HCT116 (cell line): Measurements from ENCODE around the gene CKMT2. TPM values are rescaled to one million over a fixed set of nuclear protein-coding genes. Genes with fewer than 3 reads are reported as not detected.

ENCODE experiments used
- ATAC-seq: fragments of 200-7000 bp; cut with Tn5 transposase; 2 replicates; pipeline ENCODE4 v1.9.1; 2020; ENCODE audit warnings: mild to moderate bottlenecking, moderate library complexity
- BruUV-seq: library from RNA; stranded (reverse); fragments of 400-500 nt; replicated peaks from 2 replicates; lab custom pipeline; 2021; lab: Mats Ljungman, UMichigan
- CTCF ChIA-PET: fragments of 300-600 bp; sonication (Branson Sonifier 250); formaldehyde crosslinking; loops from one replicate; lab custom pipeline; 2021; ENCODE audit warnings: antibody characterized with exemption; lab: Charles Lee
- POLR2A ChIA-PET: fragments of 300-600, 350-600 bp; sonication (Branson Sonifier 250); formaldehyde crosslinking; loops from one replicate; lab custom pipeline; 2021; ENCODE audit warnings: antibody characterized with exemption; lab: Charles Lee
- RAD21 ChIA-PET, 2 experiments: fragments of 300-600 bp; sonication (Branson Sonifier 250); formaldehyde crosslinking; loops; one replicate each; lab custom pipeline; 2023; ENCODE audit warnings: low total read pairs in 2 of 2; ENCODE audit not compliant: uncharacterized antibody in 2 of 2, unreplicated experiment in 2 of 2, low non-redundant PET in 1 of 2; lab: Charles Lee
- DNase-seq: peaks from one replicate; pipeline ENCODE4 v3.0.0-alpha.2; 2010; ENCODE audit warnings: low read depth, low spot score
- H2AFZ ChIP-seq: fragments of 200-600 bp; shearing (Covaris generic), sonication (generic); 2 replicates; pipeline ENCODE4 v1.6.1; 2017; ENCODE audit warnings: low read depth, mixed run types, mixed read lengths, antibody characterized with exemption, low read length; ENCODE audit not compliant: poor library complexity, severe bottlenecking
- H3K27ac ChIP-seq: 2 replicates; pipeline ENCODE4 v1.5.1; 2012; ENCODE audit warnings: low read depth, low read length
- H3K27me3 ChIP-seq: fragments of 200-600 bp; sonication (generic); 2 replicates; pipeline ENCODE4 v1.6.1; 2016; ENCODE audit warnings: mixed run types, low read length, mixed read lengths; ENCODE audit not compliant: insufficient read depth
- H3K36me3 ChIP-seq, 2 experiments: fragments of 200-500 bp in 1 of 2; fragments of 200-600 bp in 1 of 2; sonication (Bioruptor generic) in 1 of 2; sonication (generic) in 1 of 2; 2 replicates each; pipeline versions ENCODE4 v1.5.1 to v1.6.1; 2014 to 2016; ENCODE audit warnings: low read length in 2 of 2, inconsistent platforms in 1 of 2, mixed read lengths in 1 of 2, mixed run types in 1 of 2; ENCODE audit not compliant: insufficient read depth in 2 of 2, control insufficient read depth in 1 of 2
- H3K4me1 ChIP-seq, 2 experiments: fragments of 200-600 bp in 1 of 2; sonication (generic) in 1 of 2; 2 replicates each; pipeline versions ENCODE4 v1.5.1 to v1.6.1; 2012 to 2017; ENCODE audit warnings: low read length in 2 of 2, inconsistent platforms in 1 of 2, mild to moderate bottlenecking in 1 of 2, mixed read lengths in 1 of 2, mixed run types in 1 of 2, moderate library complexity in 1 of 2; ENCODE audit not compliant: insufficient read depth in 2 of 2, control insufficient read depth in 1 of 2
- H3K4me2 ChIP-seq: fragments of 200-600 bp; sonication (generic); 2 replicates; pipeline ENCODE4 v1.6.1; 2017; ENCODE audit warnings: mixed run types, low read length, mixed read lengths
- H3K4me3 ChIP-seq, 2 experiments: fragments of 200-600 bp in 1 of 2; sonication (generic) in 1 of 2; replicated peaks in 1 of 2; 2 replicates each; pipeline ENCODE4 v1.5.1; 2011 to 2016; ENCODE audit warnings: low read length in 2 of 2, control low read depth in 1 of 2, low read depth in 1 of 2, mild to moderate bottlenecking in 1 of 2, mixed read lengths in 1 of 2, mixed run types in 1 of 2
- H3K79me2 ChIP-seq: fragments of 200-600 bp; sonication (generic); 2 replicates; pipeline ENCODE4 v1.6.1; 2017; ENCODE audit warnings: mild to moderate bottlenecking, mixed run types, low read length, moderate library complexity, mixed read lengths; ENCODE audit not compliant: insufficient read depth
- H3K9ac ChIP-seq: fragments of 200-600 bp; sonication (generic); 2 replicates; pipeline ENCODE4 v1.6.1; 2016; ENCODE audit warnings: low read length, mixed read lengths
- H3K9me2 ChIP-seq: fragments of 200-600 bp; sonication (generic), shearing (Covaris generic); 2 replicates; pipeline ENCODE4 v1.6.1; 2017; ENCODE audit warnings: mixed run types, mild to moderate bottlenecking, moderate library complexity; ENCODE audit not compliant: insufficient read depth
- H3K9me3 ChIP-seq, 2 experiments: fragments of 200-500 bp in 1 of 2; fragments of 200-600 bp in 1 of 2; sonication (Bioruptor generic) in 1 of 2; sonication (generic) in 1 of 2; 2 replicates each; pipeline ENCODE4 v1.6.1; 2014 to 2017; ENCODE audit warnings: low read length in 2 of 2, mixed read lengths in 2 of 2, inconsistent platforms in 1 of 2, low read depth in 1 of 2, mild to moderate bottlenecking in 1 of 2, mixed run types in 1 of 2, moderate library complexity in 1 of 2; ENCODE audit not compliant: control insufficient read depth in 1 of 2, insufficient read depth in 1 of 2
- H4K20me1 ChIP-seq: fragments of 200-600 bp; sonication (generic), shearing (Covaris generic); 2 replicates; pipeline ENCODE4 v1.6.1; 2017; ENCODE audit warnings: mixed run types, mild to moderate bottlenecking, moderate library complexity; ENCODE audit not compliant: insufficient read depth
- CBX3 ChIP-seq: IDR thresholded peaks from 2 replicates; pipeline ENCODE4 v1.6.1; 2012; ENCODE audit warnings: low read depth
- CEBPB ChIP-seq: IDR thresholded peaks from 2 replicates; pipeline ENCODE4 v1.6.1; 2012; ENCODE audit warnings: low read depth
- ELF1 ChIP-seq: IDR thresholded peaks from 2 replicates; pipeline ENCODE4 v1.6.1; 2012; ENCODE audit warnings: low read depth, borderline replicate concordance
- EZH2 ChIP-seq: fragments of 200-600 bp; sonication (generic); IDR thresholded peaks from 2 replicates; pipeline ENCODE4 v1.6.1; 2017; ENCODE audit warnings: antibody characterized with exemption, mixed run types
- EZH2phosphoT487 ChIP-seq: fragments of 200-600 bp; IDR thresholded peaks from 2 replicates; pipeline ENCODE4 v1.6.1; 2018; ENCODE audit warnings: antibody characterized with exemption, borderline replicate concordance
- JUND ChIP-seq: IDR thresholded peaks from 2 replicates; pipeline ENCODE4 v1.6.1; 2012
- MAX ChIP-seq: IDR thresholded peaks from 2 replicates; pipeline ENCODE4 v1.6.1; 2012
- POLR2AphosphoS5 ChIP-seq: IDR thresholded peaks from 2 replicates; pipeline ENCODE4 v1.6.1; 2011; ENCODE audit warnings: mild to moderate bottlenecking, low read depth, low read length, moderate library complexity
- SIN3A ChIP-seq: IDR thresholded peaks from 2 replicates; pipeline ENCODE4 v1.6.1; 2012; ENCODE audit warnings: low read depth
- SRF ChIP-seq: IDR thresholded peaks from 2 replicates; pipeline ENCODE4 v1.6.1; 2012; ENCODE audit warnings: low read depth
- intact Hi-C: fragments of 100-400 bp; cut with micrococcal nuclease; formaldehyde crosslinking; loops from 2 replicates; pipeline ENCODE4 v1.10.0; 2022
- total RNA-seq: library from RNA; stranded (reverse); gene quantifications from one replicate; pipeline ENCODE4 v1.2.1, GENCODE V29; 2021; ENCODE audit not compliant: unreplicated experiment
- TF ChIP-seq, protein P1 (sequence below), 3 experiments: fragments of 200-600 bp in 1 of 3; sonication (generic) in 1 of 3; IDR thresholded peaks in 2 of 3; conservative IDR thresholded peaks in 1 of 3; 2 replicates each; pipeline ENCODE4 v1.5.1; 2012 to 2017; ENCODE audit warnings: low read depth in 2 of 3, low read length in 2 of 3, antibody characterized with exemption in 1 of 3, borderline replicate concordance in 1 of 3, control low read depth in 1 of 3, mild to moderate bottlenecking in 1 of 3, mixed read lengths in 1 of 3, mixed run types in 1 of 3, moderate library complexity in 1 of 3; ENCODE audit not compliant: insufficient read depth in 1 of 3
- TF ChIP-seq, protein P2 (sequence below): IDR thresholded peaks from 2 replicates; pipeline ENCODE4 v1.6.1; 2011; ENCODE audit warnings: mild to moderate bottlenecking, low read length, moderate library complexity; ENCODE audit not compliant: insufficient replicate concordance; ENCODE audit errors: extremely low read depth

The CKMT2 gene
- total RNA-seq, 1 experiment from 2014 or later = not detected

GRCh38 chr5:81226949-81227348 lies 6.2 kb upstream of the CKMT2 start:
- no peaks in the 10 kb centered on the region for H3K4me1 ChIP-seq
- no peak for DNase-seq
- no peaks in the 10 kb centered on the region for H3K27me3 ChIP-seq
- H3K4me2 ChIP-seq = no peak overlapping the region
- RAD21 ChIA-PET = no interaction called here
- no peaks in the 10 kb centered on the region for H3K9me3 ChIP-seq
- H3K4me3 ChIP-seq = no peak overlapping the region
- intact Hi-C loops = no loop called here
- no peak for ATAC-seq
- no peak overlapping the region for H3K27ac ChIP-seq
- CTCF ChIA-PET = no interaction called here
- TF ChIP-seq, protein P1, sequence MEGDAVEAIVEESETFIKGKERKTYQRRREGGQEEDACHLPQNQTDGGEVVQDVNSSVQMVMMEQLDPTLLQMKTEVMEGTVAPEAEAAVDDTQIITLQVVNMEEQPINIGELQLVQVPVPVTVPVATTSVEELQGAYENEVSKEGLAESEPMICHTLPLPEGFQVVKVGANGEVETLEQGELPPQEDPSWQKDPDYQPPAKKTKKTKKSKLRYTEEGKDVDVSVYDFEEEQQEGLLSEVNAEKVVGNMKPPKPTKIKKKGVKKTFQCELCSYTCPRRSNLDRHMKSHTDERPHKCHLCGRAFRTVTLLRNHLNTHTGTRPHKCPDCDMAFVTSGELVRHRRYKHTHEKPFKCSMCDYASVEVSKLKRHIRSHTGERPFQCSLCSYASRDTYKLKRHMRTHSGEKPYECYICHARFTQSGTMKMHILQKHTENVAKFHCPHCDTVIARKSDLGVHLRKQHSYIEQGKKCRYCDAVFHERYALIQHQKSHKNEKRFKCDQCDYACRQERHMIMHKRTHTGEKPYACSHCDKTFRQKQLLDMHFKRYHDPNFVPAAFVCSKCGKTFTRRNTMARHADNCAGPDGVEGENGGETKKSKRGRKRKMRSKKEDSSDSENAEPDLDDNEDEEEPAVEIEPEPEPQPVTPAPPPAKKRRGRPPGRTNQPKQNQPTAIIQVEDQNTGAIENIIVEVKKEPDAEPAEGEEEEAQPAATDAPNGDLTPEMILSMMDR (IDR thresholded peaks at IDR 0.05 in 2 of 3, conservative IDR thresholded peaks at IDR 0.05 in 1 of 3; ENCODE audit: borderline replicate concordance in 1 of 3, insufficient read depth in 1 of 3, low read depth in 2 of 3, low read length in 2 of 3) = no peak
- TF ChIP-seq SRF (no peak), POLR2AphosphoS5 (no peak), SIN3A (no peak), EZH2 (no peak), CBX3 (no peak), JUND (no peak), MAX (no peak), EZH2phosphoT487 (no peak), CEBPB (no peak), ELF1 (no peak)
- TF ChIP-seq, protein P2, sequence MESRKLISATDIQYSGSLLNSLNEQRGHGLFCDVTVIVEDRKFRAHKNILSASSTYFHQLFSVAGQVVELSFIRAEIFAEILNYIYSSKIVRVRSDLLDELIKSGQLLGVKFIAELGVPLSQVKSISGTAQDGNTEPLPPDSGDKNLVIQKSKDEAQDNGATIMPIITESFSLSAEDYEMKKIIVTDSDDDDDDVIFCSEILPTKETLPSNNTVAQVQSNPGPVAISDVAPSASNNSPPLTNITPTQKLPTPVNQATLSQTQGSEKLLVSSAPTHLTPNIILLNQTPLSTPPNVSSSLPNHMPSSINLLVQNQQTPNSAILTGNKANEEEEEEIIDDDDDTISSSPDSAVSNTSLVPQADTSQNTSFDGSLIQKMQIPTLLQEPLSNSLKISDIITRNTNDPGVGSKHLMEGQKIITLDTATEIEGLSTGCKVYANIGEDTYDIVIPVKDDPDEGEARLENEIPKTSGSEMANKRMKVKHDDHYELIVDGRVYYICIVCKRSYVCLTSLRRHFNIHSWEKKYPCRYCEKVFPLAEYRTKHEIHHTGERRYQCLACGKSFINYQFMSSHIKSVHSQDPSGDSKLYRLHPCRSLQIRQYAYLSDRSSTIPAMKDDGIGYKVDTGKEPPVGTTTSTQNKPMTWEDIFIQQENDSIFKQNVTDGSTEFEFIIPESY = no peak
- H3K36me3 ChIP-seq = no peaks in the 10 kb centered on the region
- BruUV-seq = no TSS peak
- no peaks in the 10 kb centered on the region for H3K9me2 ChIP-seq
- H3K79me2 ChIP-seq = no peaks in the 10 kb centered on the region
- no peak overlapping the region for H3K9ac ChIP-seq
- H4K20me1 ChIP-seq = no peaks in the 10 kb centered on the region
- POLR2A ChIA-PET = no interaction called here
- no peak overlapping the region for H2AFZ ChIP-seq
